SK-N-SH (cell line): ENCODE results near the gene IQSEC2.

Experiments
- EZH2phosphoT487 ChIP-seq: fragments of 200-600 bp; sonication (generic); IDR thresholded peaks from 2 replicates; pipeline ENCODE4 v1.6.1; 2017; ENCODE audit warnings: low read depth, mixed run types, mild to moderate bottlenecking, antibody characterized with exemption, moderate library complexity, borderline replicate concordance
- NFIC ChIP-seq: IDR thresholded peaks from 2 replicates; pipeline ENCODE4 v1.4.0; 2012; ENCODE audit warnings: borderline replicate concordance
- RCOR1 ChIP-seq: fragments of 150-350 bp; IDR thresholded peaks from 2 replicates; pipeline ENCODE4 v1.6.1; 2017; ENCODE audit warnings: antibody characterized with exemption, low read length
- TF ChIP-seq, protein P1 (sequence below): fragments of 200-600 bp; sonication (generic); IDR thresholded peaks from 2 replicates; pipeline ENCODE4 v1.6.1; 2017; ENCODE audit warnings: antibody characterized with exemption, mild to moderate bottlenecking, moderate library complexity

DNA sequence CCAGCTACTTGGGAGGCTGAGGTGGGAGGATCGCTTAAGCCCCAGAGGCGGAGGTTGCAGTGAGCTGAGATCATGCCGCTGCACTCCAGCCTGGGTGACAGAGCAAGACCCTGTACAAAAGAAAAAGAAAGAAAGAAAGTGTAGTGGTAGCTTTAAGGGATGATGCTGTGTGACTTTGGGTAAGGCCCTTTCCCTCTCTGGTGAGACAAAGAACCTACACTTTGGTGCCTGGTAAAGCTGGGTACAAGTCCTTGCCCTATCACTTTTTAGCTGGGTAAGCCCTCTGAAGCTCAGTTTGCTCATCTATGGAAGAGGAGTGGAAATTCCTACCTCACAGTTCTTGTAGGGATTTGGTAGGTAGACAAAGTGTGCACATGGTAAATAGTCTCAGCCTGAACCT, 1.7 kb upstream of the IQSEC2 start:
- TF ChIP-seq RCOR1 (no peak), EZH2phosphoT487 (no peak), NFIC (no peak)
- TF ChIP-seq, protein P1, sequence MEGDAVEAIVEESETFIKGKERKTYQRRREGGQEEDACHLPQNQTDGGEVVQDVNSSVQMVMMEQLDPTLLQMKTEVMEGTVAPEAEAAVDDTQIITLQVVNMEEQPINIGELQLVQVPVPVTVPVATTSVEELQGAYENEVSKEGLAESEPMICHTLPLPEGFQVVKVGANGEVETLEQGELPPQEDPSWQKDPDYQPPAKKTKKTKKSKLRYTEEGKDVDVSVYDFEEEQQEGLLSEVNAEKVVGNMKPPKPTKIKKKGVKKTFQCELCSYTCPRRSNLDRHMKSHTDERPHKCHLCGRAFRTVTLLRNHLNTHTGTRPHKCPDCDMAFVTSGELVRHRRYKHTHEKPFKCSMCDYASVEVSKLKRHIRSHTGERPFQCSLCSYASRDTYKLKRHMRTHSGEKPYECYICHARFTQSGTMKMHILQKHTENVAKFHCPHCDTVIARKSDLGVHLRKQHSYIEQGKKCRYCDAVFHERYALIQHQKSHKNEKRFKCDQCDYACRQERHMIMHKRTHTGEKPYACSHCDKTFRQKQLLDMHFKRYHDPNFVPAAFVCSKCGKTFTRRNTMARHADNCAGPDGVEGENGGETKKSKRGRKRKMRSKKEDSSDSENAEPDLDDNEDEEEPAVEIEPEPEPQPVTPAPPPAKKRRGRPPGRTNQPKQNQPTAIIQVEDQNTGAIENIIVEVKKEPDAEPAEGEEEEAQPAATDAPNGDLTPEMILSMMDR, result no peak
